Stimulated activated CD8-positive, alpha-beta memory T cell treated with anti-CD3 and anti-CD28 coated beads, Interleukin-4, amount 100 ng/mL, for 24 hours (primary cell): ENCODE measurements around the gene CD2.
A peak's percentile ranks its signal among the peaks of the same experiment; 100 is the strongest.
"Not testable (repeated sequence)": the region's sequence is repeated elsewhere in the genome, so short reads cannot be mapped to it uniquely, and the experiment has no call there.

Experiments used
- DNase-seq: peaks from one replicate; pipeline ENCODE4 v3.0.0-alpha.2; 2020; ENCODE audit warnings: low read depth

Gene CD2

GRCh38 chr1:116732726-116733125 is 21.5 kb upstream of the CD2 start:
- no peak for DNase-seq

- no peak for DNase-seq
Observed at GRCh38 chr1:116733476-116734365, 20.5 kb upstream of the CD2 start.

- no peak for DNase-seq
Observed at GRCh38 chr1:116735246-116735645, 19.0 kb upstream of the CD2 start.

- peak; percentile 60 for DNase-seq
Observed at GRCh38 chr1:116737020-116737854, 17.0 kb upstream of the CD2 start.

GRCh38 chr1:116737855-116738321 is 16.3 kb upstream of the CD2 start:
- no peak for DNase-seq

GRCh38 chr1:116738673-116739370 is 15.4 kb upstream of the CD2 start:
- DNase-seq, result no peak

GRCh38 chr1:116739371-116740012 is 14.7 kb upstream of the CD2 start:
- no peak for DNase-seq

- DNase-seq, result no peak
Observed at GRCh38 chr1:116740296-116740695, 13.9 kb upstream of the CD2 start.

- no peak for DNase-seq
Observed at GRCh38 chr1:116740746-116741145, 13.5 kb upstream of the CD2 start.

GRCh38 chr1:116741836-116742565 is 12.2 kb upstream of the CD2 start:
- no peak for DNase-seq

- DNase-seq, result no peak
Observed at GRCh38 chr1:116743535-116743934, 10.7 kb upstream of the CD2 start.

- DNase-seq, result no peak
Observed at GRCh38 chr1:116748272-116748671, 6.0 kb upstream of the CD2 start.

- DNase-seq, result no peak
Observed at GRCh38 chr1:116751146-116751545, 3.1 kb upstream of the CD2 start.

- DNase-seq, result no peak
Observed at GRCh38 chr1:116751621-116752020, 2.6 kb upstream of the CD2 start.

- DNase-seq, result no peak
Observed at GRCh38 chr1:116753312-116753711, 918 bp upstream of the CD2 start.

GRCh38 chr1:116755066-116755465 is 836 bp downstream of the CD2 start:
- no peak for DNase-seq

- DNase-seq, result no peak
Observed at GRCh38 chr1:116755681-116756080, 1.5 kb downstream of the CD2 start.

GRCh38 chr1:116756092-116756491 is 1.9 kb downstream of the CD2 start:
- DNase-seq, result not testable (repeated sequence)

- DNase-seq, result not testable (repeated sequence)
Observed at GRCh38 chr1:116758456-116758815, 4.2 kb downstream of the CD2 start.

- DNase-seq, result no peak
Observed at GRCh38 chr1:116759636-116760035, 5.4 kb downstream of the CD2 start.

- no peak for DNase-seq
Observed at GRCh38 chr1:116760487-116760886, 6.3 kb downstream of the CD2 start.
